Parathyroid adenoma (tissue), 2 donors: ENCODE data around the gene WWOX.

Experiments
- H2AFZ ChIP-seq: fragments of 300-600 bp; sonication (generic); one replicate; pipeline ENCODE4 v1.7.0; 2017; ENCODE audit warnings: antibody characterized with exemption, mild to moderate bottlenecking
- H3K27ac ChIP-seq: fragments of 300-600 bp; sonication (generic); one replicate; pipeline ENCODE4 v1.7.0; 2017
- H3K27me3 ChIP-seq: fragments of 300-600 bp; sonication (generic); one replicate; pipeline ENCODE4 v1.7.0; 2017; ENCODE audit warnings: low read length; ENCODE audit not compliant: control insufficient read depth, insufficient read depth
- H3K36me3 ChIP-seq: fragments of 300-600 bp; sonication (generic); one replicate; pipeline ENCODE4 v1.7.0; 2017; ENCODE audit warnings: low read length; ENCODE audit not compliant: control insufficient read depth, insufficient read depth
- H3K4me1 ChIP-seq: fragments of 300-600 bp; sonication (generic); one replicate; pipeline ENCODE4 v1.7.0; 2017; ENCODE audit warnings: control low read depth
- H3K4me2 ChIP-seq: fragments of 300-600 bp; sonication (generic); one replicate; pipeline ENCODE4 v1.7.0; 2017; ENCODE audit warnings: low read length
- H3K4me3 ChIP-seq: fragments of 300-600 bp; sonication (generic); one replicate; pipeline ENCODE4 v1.7.0; 2017; ENCODE audit warnings: low read depth, low read length
- H3K79me2 ChIP-seq: fragments of 300-600 bp; sonication (generic); one replicate; pipeline ENCODE4 v1.7.0; 2017; ENCODE audit warnings: control low read depth
- H3K9ac ChIP-seq: fragments of 300-600 bp; sonication (generic); one replicate; pipeline ENCODE4 v1.7.0; 2017; ENCODE audit warnings: mild to moderate bottlenecking
- H3K9me3 ChIP-seq: fragments of 300-600 bp; sonication (generic); one replicate; pipeline ENCODE4 v1.7.0; 2017; ENCODE audit warnings: low read length; ENCODE audit not compliant: control insufficient read depth
- TF ChIP-seq, protein P1 (sequence below): fragments of 300-600 bp; sonication (generic); IDR thresholded peaks from one replicate; pipeline ENCODE4 v1.7.0; 2017; ENCODE audit warnings: antibody characterized with exemption, mild to moderate bottlenecking
- donor health status: primary hyperparathyroidism.

WWOX gene

DNA sequence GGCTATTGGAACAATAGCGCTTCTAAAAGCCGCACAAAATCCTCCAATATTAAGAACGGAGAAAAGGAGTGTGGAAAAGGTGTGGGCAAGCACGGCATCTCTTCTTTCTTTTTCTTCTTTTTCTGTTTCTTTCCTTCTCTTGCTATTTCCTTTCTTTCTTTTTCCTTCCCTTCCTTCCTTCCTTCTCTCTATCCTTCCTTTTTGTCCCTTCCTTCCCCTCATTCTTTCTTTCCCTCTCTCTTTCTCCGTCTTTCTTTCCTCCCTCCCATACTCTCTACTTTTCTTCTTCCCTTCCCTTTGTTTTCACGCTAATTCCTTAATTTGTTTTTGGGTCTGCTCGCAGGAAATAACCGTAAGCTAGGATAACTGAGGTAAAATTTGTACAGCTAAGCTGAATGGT, 1022.9 kb downstream of the WWOX start:
- Histone ChIP-seq H3K79me2 (no peaks in the 10 kb centered on the region), H2AFZ (no peak overlapping the region), H3K4me2 (no peak overlapping the region), H3K4me3 (no peak overlapping the region), H3K9me3 (no peaks in the 10 kb centered on the region), H3K9ac (no peak overlapping the region), H3K4me1 (no peaks in the 10 kb centered on the region), H3K27me3 (no peaks in the 10 kb centered on the region), H3K27ac (no peak overlapping the region), H3K36me3 (no peaks in the 10 kb centered on the region)
- TF ChIP-seq, protein P1, sequence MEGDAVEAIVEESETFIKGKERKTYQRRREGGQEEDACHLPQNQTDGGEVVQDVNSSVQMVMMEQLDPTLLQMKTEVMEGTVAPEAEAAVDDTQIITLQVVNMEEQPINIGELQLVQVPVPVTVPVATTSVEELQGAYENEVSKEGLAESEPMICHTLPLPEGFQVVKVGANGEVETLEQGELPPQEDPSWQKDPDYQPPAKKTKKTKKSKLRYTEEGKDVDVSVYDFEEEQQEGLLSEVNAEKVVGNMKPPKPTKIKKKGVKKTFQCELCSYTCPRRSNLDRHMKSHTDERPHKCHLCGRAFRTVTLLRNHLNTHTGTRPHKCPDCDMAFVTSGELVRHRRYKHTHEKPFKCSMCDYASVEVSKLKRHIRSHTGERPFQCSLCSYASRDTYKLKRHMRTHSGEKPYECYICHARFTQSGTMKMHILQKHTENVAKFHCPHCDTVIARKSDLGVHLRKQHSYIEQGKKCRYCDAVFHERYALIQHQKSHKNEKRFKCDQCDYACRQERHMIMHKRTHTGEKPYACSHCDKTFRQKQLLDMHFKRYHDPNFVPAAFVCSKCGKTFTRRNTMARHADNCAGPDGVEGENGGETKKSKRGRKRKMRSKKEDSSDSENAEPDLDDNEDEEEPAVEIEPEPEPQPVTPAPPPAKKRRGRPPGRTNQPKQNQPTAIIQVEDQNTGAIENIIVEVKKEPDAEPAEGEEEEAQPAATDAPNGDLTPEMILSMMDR: no peak

DNA sequence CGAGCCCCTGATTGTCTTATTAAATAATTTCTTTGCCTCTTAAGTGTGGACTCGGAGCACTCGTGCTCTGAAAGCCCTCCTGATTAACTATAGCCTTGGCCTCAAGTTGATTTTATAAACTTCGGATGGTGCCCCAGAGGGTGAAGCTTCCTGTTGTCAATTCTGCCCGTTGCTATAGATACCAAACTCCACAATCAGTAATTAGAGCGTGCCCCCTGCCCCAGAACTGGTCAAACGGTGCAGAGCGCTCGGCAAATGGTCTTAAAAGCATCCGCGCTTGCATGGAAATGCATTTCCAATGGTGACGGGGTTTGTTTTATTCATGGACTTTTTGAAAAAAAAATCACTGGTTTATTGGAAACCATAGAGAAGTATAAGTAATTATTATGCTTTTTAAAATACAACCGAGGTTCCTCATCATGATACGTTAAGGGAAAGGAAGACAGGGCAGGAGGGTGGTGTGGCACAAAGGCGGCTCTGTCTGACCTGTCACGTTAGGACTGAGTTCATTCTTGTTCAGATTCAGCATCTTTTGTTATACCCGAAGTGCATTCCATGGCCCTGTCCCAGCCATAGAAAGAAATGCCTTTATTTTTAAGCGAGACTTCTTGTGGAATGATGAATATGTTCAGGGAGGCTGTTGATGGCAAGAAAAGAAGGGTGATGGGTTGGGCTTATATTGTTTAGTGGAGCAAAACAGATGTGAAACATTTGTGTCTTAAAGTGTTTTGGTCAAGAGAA, 1024.7 kb downstream of the WWOX start:
- H3K9ac ChIP-seq: no peak overlapping the region
- H3K4me3 ChIP-seq: no peak overlapping the region
- no peaks in the 10 kb centered on the region for H3K4me1 ChIP-seq
- no peaks in the 10 kb centered on the region for H3K9me3 ChIP-seq
- no peak overlapping the region for H3K4me2 ChIP-seq
- no peaks in the 10 kb centered on the region for H3K79me2 ChIP-seq
- TF ChIP-seq, protein P1: no peak
- no peak overlapping the region for H3K27ac ChIP-seq
- no peaks in the 10 kb centered on the region for H3K36me3 ChIP-seq
- no peak overlapping the region for H2AFZ ChIP-seq
- H3K27me3 ChIP-seq: no peaks in the 10 kb centered on the region

DNA sequence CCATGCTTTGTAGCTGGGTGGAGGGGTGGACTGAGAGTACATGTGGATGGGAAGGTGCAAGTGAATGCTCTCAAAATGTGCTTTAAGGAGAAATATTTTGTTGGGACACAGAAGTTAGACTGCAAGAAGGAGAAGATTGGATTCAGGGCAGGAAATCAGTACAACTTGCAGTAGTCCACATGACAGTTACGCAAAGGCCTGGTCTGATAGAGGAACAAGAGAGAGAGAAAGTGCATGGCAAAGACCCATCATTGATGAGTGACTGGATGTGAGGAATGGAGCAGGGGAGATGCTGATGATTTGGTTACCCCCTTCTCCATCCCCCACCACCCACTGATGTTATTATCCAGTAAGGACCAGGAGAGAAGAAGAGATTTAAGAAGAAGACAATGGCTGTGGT, 1028.3 kb downstream of the WWOX start:
- H3K27ac ChIP-seq: no peak overlapping the region
- H3K4me3 ChIP-seq: no peak overlapping the region
- H3K9ac ChIP-seq: no peak overlapping the region
- no peaks in the 10 kb centered on the region for H3K36me3 ChIP-seq
- H3K27me3 ChIP-seq: no peaks in the 10 kb centered on the region
- H3K9me3 ChIP-seq: no peaks in the 10 kb centered on the region
- H3K4me2 ChIP-seq: no peak overlapping the region
- no peaks in the 10 kb centered on the region for H3K79me2 ChIP-seq
- H3K4me1 ChIP-seq: no peaks in the 10 kb centered on the region
- TF ChIP-seq, protein P1: no peak
- no peak overlapping the region for H2AFZ ChIP-seq

DNA sequence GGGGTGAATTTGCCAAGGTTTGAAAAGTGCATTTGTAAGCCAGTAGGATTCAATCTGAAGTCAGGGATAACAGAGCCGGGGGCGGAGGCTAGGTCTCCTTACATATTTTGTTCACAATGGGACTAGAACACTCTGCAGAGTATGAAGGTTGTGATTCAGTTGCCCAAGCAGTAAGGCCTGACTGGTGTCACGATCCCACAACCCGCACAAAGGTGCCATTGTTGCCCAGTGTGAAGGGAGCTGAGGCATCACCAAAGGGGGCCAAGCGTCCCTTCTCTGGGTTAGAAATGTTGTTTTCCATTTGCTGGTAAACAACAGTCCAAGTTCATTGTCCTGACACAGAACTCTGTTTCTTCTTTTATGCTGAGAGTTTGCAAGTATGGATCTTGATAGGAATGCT, 1029.3 kb downstream of the WWOX start:
- H3K4me1 ChIP-seq: no peaks in the 10 kb centered on the region
- no peak overlapping the region for H2AFZ ChIP-seq
- no peak overlapping the region for H3K27ac ChIP-seq
- no peaks in the 10 kb centered on the region for H3K36me3 ChIP-seq
- TF ChIP-seq, protein P1: no peak
- no peaks in the 10 kb centered on the region for H3K9me3 ChIP-seq
- no peak overlapping the region for H3K9ac ChIP-seq
- H3K79me2 ChIP-seq: no peaks in the 10 kb centered on the region
- H3K27me3 ChIP-seq: no peaks in the 10 kb centered on the region
- H3K4me2 ChIP-seq: no peak overlapping the region
- no peak overlapping the region for H3K4me3 ChIP-seq

DNA sequence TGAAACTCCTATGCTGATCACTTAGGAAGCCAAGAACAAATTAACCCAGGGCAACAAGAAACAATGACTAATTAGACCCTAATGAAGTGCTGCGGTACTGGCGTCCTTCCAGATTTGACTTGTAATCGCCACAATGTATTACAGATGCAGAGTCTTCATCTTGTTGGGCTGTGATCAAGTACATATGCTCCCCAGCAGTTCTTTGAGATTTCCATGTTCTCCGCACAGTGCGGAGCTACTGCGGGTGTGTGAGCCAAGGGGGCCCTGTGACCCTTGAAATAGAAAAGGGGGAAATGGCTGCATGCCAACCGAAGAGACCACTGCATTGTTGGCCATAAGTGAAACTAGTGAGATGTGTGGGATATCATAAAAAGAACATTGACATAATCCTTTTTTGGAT, 1031.2 kb downstream of the WWOX start:
- Histone ChIP-seq H3K4me3 (no peak overlapping the region), H3K79me2 (no peaks in the 10 kb centered on the region), H3K9ac (no peak overlapping the region), H3K4me1 (no peaks in the 10 kb centered on the region), H3K36me3 (no peaks in the 10 kb centered on the region), H3K9me3 (no peaks in the 10 kb centered on the region), H3K27me3 (no peaks in the 10 kb centered on the region), H3K27ac (no peak overlapping the region), H2AFZ (no peak overlapping the region), H3K4me2 (no peak overlapping the region)
- TF ChIP-seq, protein P1: no peak
